WTC11 (cell line): Measurements from ENCODE around the gene NOTO.

Source experiments
- CTCF ChIP-seq: fragments of 200-600 bp; IDR thresholded peaks from 2 replicates; pipeline ENCODE4 v1.8.0; 2022; ENCODE audit warnings: antibody characterized with exemption
- NR3C1 ChIP-seq: sonication (generic); formaldehyde crosslinking; conservative IDR thresholded peaks from 2 replicates; pipeline ENCODE4 v1.8.1; 2023; ENCODE audit warnings: low read depth, mild to moderate bottlenecking, missing genetic modification reagents
- SP1 ChIP-seq: sonication (generic); formaldehyde crosslinking; conservative IDR thresholded peaks from 2 replicates; pipeline ENCODE4 v1.8.1; 2022; ENCODE audit warnings: missing genetic modification reagents
- ZBTB21 ChIP-seq: sonication (generic); formaldehyde crosslinking; IDR thresholded peaks from 2 replicates; pipeline ENCODE4 v1.8.1; 2023; ENCODE audit warnings: mild to moderate bottlenecking, missing genetic modification reagents, borderline replicate concordance
- ZNF263 ChIP-seq: sonication (generic); formaldehyde crosslinking; IDR thresholded peaks from 2 replicates; pipeline ENCODE4 v1.8.1; 2022; ENCODE audit warnings: low read depth, mild to moderate bottlenecking, moderate library complexity, missing genetic modification reagents
- ZNF281 ChIP-seq: sonication (generic); formaldehyde crosslinking; IDR thresholded peaks from 2 replicates; pipeline ENCODE4 v1.8.0; 2023; ENCODE audit warnings: mild to moderate bottlenecking, missing genetic modification reagents

GRCh38 chr2:73217160-73217559 lies 14.8 kb downstream of the NOTO start:
- TF ChIP-seq SP1 (no peak), CTCF (no peak), ZBTB21 (CRISPR knock-in tag) (no peak), NR3C1 (CRISPR knock-in tag) (no peak), ZNF263 (CRISPR knock-in tag) (no peak), ZNF281 (CRISPR knock-in tag) (no peak)
